ENCODE results near the gene NAT10. TPM values are rescaled to one million over a fixed set of nuclear protein-coding genes. Genes with fewer than 3 reads are reported as not detected.
A peak's percentile ranks its signal among the peaks of the same experiment; 100 is the strongest.
"Not testable (repeated sequence)": the region's sequence is repeated elsewhere in the genome, so short reads cannot be mapped to it uniquely, and the experiment has no call there.

The NAT10 gene
- total RNA-seq = 10 to 100 TPM; 19.9 to 27.5 (median 21.6) TPM

- H3K9me3 ChIP-seq = no peaks in the 10 kb centered on the region
- no peaks in the 10 kb centered on the region for H3K27me3 ChIP-seq
- ATAC-seq = peak; percentile 97
- peak within 1 kb of the TSS; percentile 92 to 98 (median 94) for H3K27ac ChIP-seq
- WGBS, 2 donors (ENCODE audit: low coverage in 1 of 2) = 0% methylated on average over 3 to 5 of the region's 55 CpGs
- peaks cover 0 to 38% (median 10%) of the 10 kb centered on the region in 3 donors for H3K4me1 ChIP-seq
- TF ChIP-seq POLR2A (IDR thresholded peaks at IDR 0.05) = peak; percentile 72 to 78
- no peak for TF ChIP-seq EP300 (IDR thresholded peaks at IDR 0.05)
- TF ChIP-seq CTCF (IDR thresholded peaks at IDR 0.05) = peak in 3 of 4 experiments; percentile 22 to 40 (median 34)
- peak; percentile 98 for TF ChIP-seq POLR2AphosphoS5 (IDR thresholded peaks at IDR 0.05)
- H3K4me3 ChIP-seq = peak within 1 kb of the TSS; percentile 62 to 78
- peaks cover 0 to 48% of the 10 kb centered on the region in 2 donors for H3K36me3 ChIP-seq
Measured at GRCh38 chr11:34105079-34105956, at the start of gene NAT10. Gene NAT10, plus strand, starts transcription at chr11:34105629. Its CDS starts 2,597 bp downstream, at chr11:34108226.

- TF ChIP-seq POLR2A (IDR thresholded peaks at IDR 0.05) = no peak
- TF ChIP-seq CTCF (IDR thresholded peaks at IDR 0.05) = no peak
- no peak for TF ChIP-seq POLR2AphosphoS5 (IDR thresholded peaks at IDR 0.05)
- TF ChIP-seq EP300 (IDR thresholded peaks at IDR 0.05) = no peak
- no peaks in the 10 kb centered on the region for H3K27me3 ChIP-seq
- H3K9me3 ChIP-seq = no peaks in the 10 kb centered on the region
- peaks cover 10 to 82% (median 38%) of the 10 kb centered on the region in 3 donors for H3K4me1 ChIP-seq
- peaks cover 0 to 16% of the 10 kb centered on the region in 2 donors for H3K36me3 ChIP-seq
- H3K4me3 ChIP-seq = no peak overlapping the region
- WGBS, 2 donors (ENCODE audit: low coverage in 1 of 2) = 18 to 24% methylated on average over 2 of the region's 2 CpGs
- no peak overlapping the region for H3K27ac ChIP-seq
- ATAC-seq = no peak
Measured at GRCh38 chr11:34056672-34057071, 48.8 kb upstream of the NAT10 start.

GRCh38 chr11:34063061-34063795 lies 42.2 kb upstream of the NAT10 start:
- peaks cover 6 to 99% (median 21%) of the 10 kb centered on the region in 3 donors for H3K4me1 ChIP-seq
- H3K4me3 ChIP-seq = no peak overlapping the region
- H3K27me3 ChIP-seq = no peaks in the 10 kb centered on the region
- H3K9me3 ChIP-seq = no peaks in the 10 kb centered on the region
- peaks cover 0 to 8% of the 10 kb centered on the region in 2 donors for H3K36me3 ChIP-seq
- 83 to 95% methylated on average over 2 of the region's 2 CpGs for WGBS, 2 donors (ENCODE audit: low coverage in 1 of 2)
- TF ChIP-seq POLR2A (IDR thresholded peaks at IDR 0.05) = no peak
- TF ChIP-seq POLR2AphosphoS5 (IDR thresholded peaks at IDR 0.05) = no peak
- no peak for ATAC-seq
- H3K27ac ChIP-seq = no peak overlapping the region

- Histone ChIP-seq H3K27me3 (no peaks in the 10 kb centered on the region), H3K4me1 (peaks cover 6 to 100% (median 22%) of the 10 kb centered on the region in 3 donors), H3K9me3 (no peaks in the 10 kb centered on the region), H3K27ac (no peak overlapping the region), H3K4me3 (no peak overlapping the region), H3K36me3 (peaks cover 0 to 8% of the 10 kb centered on the region in 2 donors)
- TF ChIP-seq POLR2A (IDR thresholded peaks at IDR 0.05) (no peak), EP300 (IDR thresholded peaks at IDR 0.05) (no peak), POLR2AphosphoS5 (IDR thresholded peaks at IDR 0.05) (no peak), CTCF (IDR thresholded peaks at IDR 0.05) (no peak)
- ATAC-seq = no peak
- WGBS, 2 donors (ENCODE audit: low coverage in 1 of 2) = 74 to 77% methylated on average over 2 of the region's 2 CpGs
Measured at GRCh38 chr11:34064291-34064690, 41.1 kb upstream of the NAT10 start.

- TF ChIP-seq POLR2AphosphoS5 (IDR thresholded peaks at IDR 0.05) = no peak
- no peak for TF ChIP-seq EP300 (IDR thresholded peaks at IDR 0.05)
- no peak for TF ChIP-seq POLR2A (IDR thresholded peaks at IDR 0.05)
- no peak for TF ChIP-seq CTCF (IDR thresholded peaks at IDR 0.05)
- H3K4me1 ChIP-seq = peaks cover 4 to 100% (median 18%) of the 10 kb centered on the region in 3 donors
- no peaks in the 10 kb centered on the region for H3K27me3 ChIP-seq
- no peak for ATAC-seq
- WGBS, 2 donors (ENCODE audit: low coverage in 1 of 2) = 82 to 86% methylated on average over 3 to 6 of the region's 6 CpGs
- no peaks in the 10 kb centered on the region for H3K9me3 ChIP-seq
- no peak overlapping the region for H3K4me3 ChIP-seq
- no peak overlapping the region for H3K27ac ChIP-seq
- H3K36me3 ChIP-seq = peaks cover 0 to 8% of the 10 kb centered on the region in 2 donors
Measured at GRCh38 chr11:34065505-34066203, 39.8 kb upstream of the NAT10 start.

GRCh38 chr11:34066766-34067165 lies 38.7 kb upstream of the NAT10 start:
- peaks cover 2 to 96% (median 18%) of the 10 kb centered on the region in 3 donors for H3K4me1 ChIP-seq

More at GRCh38 chr11:34066766-34067165, 38.7 kb upstream of the NAT10 start:
- not testable (repeated sequence) for H3K36me3 ChIP-seq, ATAC-seq, H3K9me3 ChIP-seq, H3K27me3 ChIP-seq, H3K27ac ChIP-seq, H3K4me3 ChIP-seq
- whole genome bisulfite sequencing, 2 donors (ENCODE audit: low coverage in 1 of 2) = 89 to 92% methylated on average over 3 to 6 of the region's 8 CpGs

Measured in gastroesophageal sphincter (tissue), 4 donors.